GM12874 (cell line): ENCODE measurements around the gene ZNF652.

Source experiments
- CTCF ChIP-seq: IDR thresholded peaks from 2 replicates; pipeline ENCODE4 v1.5.1; 2011; ENCODE audit warnings: low read depth, mild to moderate bottlenecking, control low read depth, low read length, moderate library complexity; ENCODE audit not compliant: insufficient read depth

Gene ZNF652

GRCh38 chr17:49339354-49339753, 22.7 kb downstream of the ZNF652 start:
- TF ChIP-seq CTCF, result no peak

- TF ChIP-seq CTCF, result no peak
These were observed 23.2 kb downstream of the ZNF652 start for GRCh38 chr17:49338883-49339282.

- TF ChIP-seq CTCF, result no peak
These were observed 24.2 kb downstream of the ZNF652 start for GRCh38 chr17:49337884-49338283.

GRCh38 chr17:49334744-49335512, 27.1 kb downstream of the ZNF652 start:
- no peak for TF ChIP-seq CTCF

GRCh38 chr17:49333804-49334203, 28.2 kb downstream of the ZNF652 start:
- TF ChIP-seq CTCF, result no peak

GRCh38 chr17:49327835-49328784, 33.9 kb downstream of the ZNF652 start:
- no peak for TF ChIP-seq CTCF

- no peak for TF ChIP-seq CTCF
These were observed 36.1 kb downstream of the ZNF652 start for GRCh38 chr17:49325980-49326379.
